K562 (cell line): ENCODE data around the gene TMEM181. TPM values are rescaled to one million over a fixed set of nuclear protein-coding genes. Genes with fewer than 3 reads are reported as not detected.

Source experiments
- CREB3 ChIP-seq: fragments of 450-650 bp; conservative IDR thresholded peaks from 2 replicates; pipeline ENCODE4 v1.6.1; 2016; ENCODE audit warnings: missing genetic modification characterization, low read depth, mild to moderate bottlenecking, missing compliant biosample characterization, moderate library complexity
- DPF2 ChIP-seq: fragments of 450-650 bp; IDR thresholded peaks from 2 replicates; pipeline ENCODE4 v1.6.1; 2016
- E2F4 ChIP-seq: sonication (generic); formaldehyde crosslinking; IDR thresholded peaks from 2 replicates; pipeline ENCODE4 v1.8.0; 2022; ENCODE audit warnings: mild to moderate bottlenecking, low read depth, missing genetic modification reagents
- FOS ChIP-seq: IDR thresholded peaks from 3 replicates; pipeline ENCODE4 v1.6.1; 2011; ENCODE audit not compliant: insufficient read length; ENCODE audit errors: extremely low read depth
- FOXK2 ChIP-seq, 2 experiments: fragments of 450-650 bp; IDR thresholded peaks in 1 of 2; conservative IDR thresholded peaks in 1 of 2; 2 replicates each; pipeline ENCODE4 v1.6.1; 2016; ENCODE audit warnings: low read depth in 2 of 2, mild to moderate bottlenecking in 1 of 2
- FUS ChIP-seq: fragments of 200-400 bp; formaldehyde crosslinking; optimal IDR thresholded peaks from 2 replicates; pipeline ENCODE3; 2017; ENCODE audit warnings: low read depth, low read length
- HNRNPLL ChIP-seq: fragments of 200-400 bp; formaldehyde crosslinking; IDR thresholded peaks from 2 replicates; pipeline ENCODE4 v1.6.1; 2017; ENCODE audit warnings: low read length, low read depth, mild to moderate bottlenecking; ENCODE audit not compliant: poor library complexity, severe bottlenecking
- MAZ ChIP-seq, 2 experiments: fragments of 450-650 bp in 1 of 2; sonication (generic) in 1 of 2; formaldehyde crosslinking; IDR thresholded peaks in 1 of 2; conservative IDR thresholded peaks in 1 of 2; 2 replicates each; pipeline versions ENCODE4 v1.4.0 to v1.5.0; 2020; ENCODE audit warnings: mild to moderate bottlenecking in 1 of 2, missing genetic modification reagents in 1 of 2
- MXI1 ChIP-seq: IDR thresholded peaks from 2 replicates; pipeline ENCODE4 v1.6.1; 2011; ENCODE audit warnings: low read depth, mild to moderate bottlenecking, improper control_type of control experiment, low read length
- NR2C2 ChIP-seq, 2 experiments: fragments of 200-800 bp in 1 of 2; sonication (Bioruptor generic) in 1 of 2; sonication (generic) in 1 of 2; formaldehyde crosslinking in 1 of 2; IDR thresholded peaks; 2 replicates each; pipeline versions ENCODE4 v1.6.1 to v1.8.0; 2016 to 2022; ENCODE audit warnings: mild to moderate bottlenecking in 1 of 2, missing compliant biosample characterization in 1 of 2, missing genetic modification characterization in 1 of 2, missing genetic modification reagents in 1 of 2
- POLR2G ChIP-seq: fragments of 200-400 bp; formaldehyde crosslinking; IDR thresholded peaks from 2 replicates; pipeline ENCODE4 v1.6.1; 2017; ENCODE audit warnings: low read depth, mild to moderate bottlenecking, antibody characterized with exemption, low read length, moderate library complexity
- RBFOX2 ChIP-seq: fragments of 200-400 bp; formaldehyde crosslinking; IDR thresholded peaks from 2 replicates; pipeline ENCODE4 v1.6.1; 2017; ENCODE audit warnings: low read depth, mild to moderate bottlenecking, low read length, moderate library complexity
- RBM34 ChIP-seq: fragments of 200-400 bp; formaldehyde crosslinking; IDR thresholded peaks from 2 replicates; pipeline ENCODE4 v1.6.1; 2018; ENCODE audit warnings: low read length, borderline replicate concordance; ENCODE audit not compliant: insufficient read depth
- RBM39 ChIP-seq: fragments of 200-400 bp; formaldehyde crosslinking; optimal IDR thresholded peaks from 2 replicates; pipeline ENCODE3; 2018; ENCODE audit warnings: low read depth, low read length
- SIN3B ChIP-seq: fragments of 450-650 bp; IDR thresholded peaks from 2 replicates; pipeline ENCODE4 v1.6.1; 2017; ENCODE audit warnings: low read depth, mild to moderate bottlenecking, moderate library complexity
- SMAD4 ChIP-seq: fragments of 250-450 bp; sonication (Bioruptor Pico); conservative IDR thresholded peaks from 2 replicates; pipeline ENCODE4 v1.8.0; 2021; ENCODE audit warnings: inconsistent platforms, mild to moderate bottlenecking, moderate library complexity
- STAG1 ChIP-seq: sonication (generic); formaldehyde crosslinking; IDR thresholded peaks from 2 replicates; pipeline ENCODE4 v1.5.0; 2020; ENCODE audit warnings: missing genetic modification reagents, borderline replicate concordance
- ZNF212 ChIP-seq: fragments of 450-650 bp; formaldehyde crosslinking; IDR thresholded peaks from 2 replicates; pipeline ENCODE4 v1.4.0; 2020; ENCODE audit warnings: mild to moderate bottlenecking
- ZNF398 ChIP-seq: fragments of 250-450 bp; sonication (Bioruptor Pico); IDR thresholded peaks from 2 replicates; pipeline ENCODE4 v1.8.0; 2021; ENCODE audit warnings: moderate library complexity, mild to moderate bottlenecking, inconsistent platforms
- ZNF639 ChIP-seq, 2 experiments: fragments of 200-800 bp in 1 of 2; sonication (Bioruptor generic) in 1 of 2; sonication (generic) in 1 of 2; formaldehyde crosslinking in 1 of 2; IDR thresholded peaks in 1 of 2; conservative IDR thresholded peaks in 1 of 2; 2 replicates each; pipeline versions ENCODE4 v1.5.0 to v1.6.1; 2016 to 2020; ENCODE audit warnings: missing compliant biosample characterization in 1 of 2, missing genetic modification characterization in 1 of 2, missing genetic modification reagents in 1 of 2
- polyA plus RNA-seq, 8 experiments: library from polyadenylated mRNA; depleted of rRNA in 4 of 8; stranded (reverse) in 5 of 8; unstranded in 3 of 8; fragments of >200 nt; fragmentation: Nextera tagmentation in 2 of 8; fragmentation: Illumina TruSeq in 1 of 8; extraction: Ambion mirVana in 2 of 8; extraction: Trizol in 1 of 8; gene quantifications; 2 replicates each; pipeline versions ENCODE4 v1.2.1 to v1.2.3, GENCODE V29; 2011 to 2014; ENCODE audit warnings: inconsistent platforms in 1 of 8, missing spikeins in 1 of 8
- total RNA-seq, 7 experiments: library from RNA; depleted of rRNA in 6 of 7; stranded (reverse); fragments of >200 nt in 6 of 7; fragmentation: Illumina TruSeq in 2 of 7; extraction: Trizol in 2 of 7; gene quantifications; 2 replicates each; pipeline versions ENCODE4 v1.2.1 to v1.2.3, GENCODE V29; 2011 to 2021; ENCODE audit warnings: low replicate concordance in 1 of 7

TMEM181 gene
- total and polyA plus RNA-seq, 9 of the 15 experiments (the other 6 are each of a cell fraction or from before 2014, with no cell fraction given), result 5.6 to 27.2 (median 19.9) TPM

- TF ChIP-seq ZNF639 (CRISPR knock-in tag; conservative IDR thresholded peaks at IDR 0.05 in 1 of 2, IDR thresholded peaks at IDR 0.05 in 1 of 2) (peak in 1 of 2 experiments; percentile 75; a peak in 1 of 4 replicates), FOS (no peak), RBM39 (no peak), FUS (peak; percentile 94), ZNF212 (CRISPR knock-in tag) (no peak), FOXK2 (conservative IDR thresholded peaks at IDR 0.05 in 1 of 2, IDR thresholded peaks at IDR 0.05 in 1 of 2; ENCODE audit: low read depth in 2 of 2) (0 out of 4 replicates have a peak, but pooled peaks of 1 of the 2 experiments have one; percentile 4), RBFOX2 (peak; percentile 98), HNRNPLL (peak; percentile 38), MAZ (CRISPR knock-in tag; conservative IDR thresholded peaks at IDR 0.05 in 1 of 2, IDR thresholded peaks at IDR 0.05 in 1 of 2) (peak; percentile 88 to 92), SMAD4 (CRISPR knock-in tag) (peak; percentile 78), ZNF398 (CRISPR knock-in tag) (no peak), POLR2G (peak; percentile 99), SIN3B (peak; percentile 5), STAG1 (CRISPR knock-in tag) (peak; percentile 50), E2F4 (CRISPR knock-in tag) (0 out of 2 replicates have a peak, but pooled peaks have one; percentile 58), CREB3 (tag) (0 out of 2 replicates have a peak, but pooled peaks have one; percentile 39), RBM34 (peak; percentile 92; the same call in 1 of the 2 replicates), MXI1 (peak; percentile 68), NR2C2 (CRISPR knock-in tag; IDR thresholded peaks at IDR 0.05) (peak; percentile 64), NR2C2 (tag; IDR thresholded peaks at IDR 0.05) (peak; percentile 75), DPF2 (peak; percentile 55; the same call in 1 of the 2 replicates)
Measured at GRCh38 chr6:158644231-158645063, 84.6 kb downstream of the TMEM181 start, which contains the start of gene DYNLT1 (continued).
